HPDE6-E6E7 (cell line): ENCODE results near the gene RAD51B.

Experiments used
- DNase-seq: peaks from one replicate; pipeline ENCODE4 v3.0.0; 2011; ENCODE audit warnings: missing footprints; ENCODE audit errors: extremely low spot score

RAD51B gene

DNA sequence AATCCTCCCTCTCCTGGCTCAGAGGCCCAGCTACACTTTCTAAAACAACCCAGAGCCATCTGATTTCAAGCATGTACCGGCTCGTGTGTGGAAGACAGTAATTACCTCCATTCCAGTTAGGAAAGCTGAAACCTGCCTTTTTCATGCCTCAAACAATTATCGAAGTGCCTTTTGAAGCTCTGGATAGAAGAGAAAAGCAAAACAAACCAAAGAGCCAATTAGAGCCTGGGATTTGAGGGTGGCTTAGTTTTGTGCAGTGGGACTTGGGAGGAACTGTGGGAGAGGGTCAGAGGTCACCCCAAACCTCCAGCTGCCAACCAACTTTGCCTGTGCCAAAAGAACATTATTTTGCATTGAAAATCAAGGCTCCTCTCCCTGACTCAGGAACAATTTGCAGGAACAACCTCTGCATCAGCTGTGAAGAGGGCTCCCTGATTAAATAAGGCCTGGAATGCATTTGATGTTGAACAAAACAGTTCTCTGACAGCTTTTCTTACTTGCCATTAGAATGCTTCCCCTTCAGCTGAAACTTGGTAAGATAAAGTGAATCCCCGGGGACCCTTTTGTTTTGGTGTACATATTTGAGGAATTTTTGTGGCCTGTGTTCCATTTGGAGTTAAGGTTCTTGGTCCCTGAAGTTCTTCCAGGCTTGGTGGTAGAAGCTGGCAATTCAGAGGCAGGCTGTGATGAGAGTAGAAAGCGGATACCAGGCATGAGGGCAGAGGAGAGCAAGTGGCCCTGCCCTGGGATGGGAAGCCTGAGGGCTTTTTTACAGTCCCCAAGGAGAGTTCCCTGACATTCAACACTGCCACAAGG is 703.1 kb downstream of the RAD51B start:
- no peak for DNase-seq

GRCh38 chr14:68523326-68523610 is 703.7 kb downstream of the RAD51B start:
- no peak for DNase-seq

GRCh38 chr14:68523989-68524725 is 704.6 kb downstream of the RAD51B start:
- no peak for DNase-seq

GRCh38 chr14:68525516-68525915 is 705.9 kb downstream of the RAD51B start:
- no peak for DNase-seq

DNA sequence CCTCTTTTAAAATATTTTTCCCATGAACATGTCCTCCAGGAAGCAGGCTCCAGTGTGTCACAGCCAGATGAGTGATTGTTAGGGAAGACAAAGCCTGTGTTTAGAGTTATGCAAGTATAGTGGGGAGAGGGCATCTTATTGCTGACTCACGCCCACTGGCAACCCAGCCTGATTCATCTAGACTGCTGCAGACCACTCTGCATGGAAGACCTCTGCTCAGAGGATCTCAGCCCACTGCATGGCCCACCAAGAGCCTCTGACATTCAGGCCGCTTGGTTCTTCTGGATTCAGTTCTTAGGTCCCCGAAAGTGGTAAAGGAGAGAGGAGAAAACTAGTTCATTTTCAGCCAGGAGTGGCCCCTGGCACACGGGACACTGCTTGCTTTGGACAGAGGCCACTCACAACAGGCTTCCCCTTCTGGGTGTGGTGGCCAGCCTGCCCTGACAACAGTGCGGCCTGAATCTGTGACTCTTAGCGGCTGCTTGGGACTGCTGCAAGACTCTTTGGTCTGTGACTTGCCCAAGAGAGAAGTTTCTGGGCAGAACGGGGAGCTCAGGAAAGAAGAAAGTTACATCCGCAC is 707.0 kb downstream of the RAD51B start:
- DNase-seq = no peak

- no peak for DNase-seq
Observed at GRCh38 chr14:68527329-68527851, 707.8 kb downstream of the RAD51B start.

DNA sequence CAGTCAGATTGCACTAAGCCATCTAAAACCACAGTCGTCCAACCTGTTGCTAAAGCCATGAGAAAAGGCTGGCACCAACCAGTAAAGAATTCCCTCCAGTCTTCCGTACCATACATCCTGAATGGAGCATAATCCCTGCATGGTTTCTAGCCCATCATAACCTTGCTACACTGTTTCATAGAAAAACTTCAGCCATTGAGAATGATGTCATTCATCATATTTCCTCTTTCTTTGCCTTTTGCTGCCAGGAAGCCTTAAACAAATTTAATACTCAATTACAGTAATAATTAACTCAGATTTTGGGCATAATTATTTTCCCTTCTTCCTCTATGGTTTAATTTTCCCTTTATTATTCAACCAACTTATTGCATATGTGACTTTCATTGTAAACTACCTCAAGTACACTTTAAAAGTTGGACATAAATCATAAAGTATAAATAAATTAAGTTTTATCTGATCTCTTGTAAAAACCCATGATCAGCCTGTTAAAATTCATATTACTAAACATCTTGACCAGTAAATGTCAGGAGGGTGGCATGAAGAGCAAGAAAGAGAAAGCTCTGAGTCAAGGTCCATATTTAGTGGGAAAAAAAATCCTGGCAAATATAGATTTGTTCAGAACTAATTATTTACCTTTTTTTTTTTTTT is 708.6 kb downstream of the RAD51B start:
- DNase-seq = no peak

DNA sequence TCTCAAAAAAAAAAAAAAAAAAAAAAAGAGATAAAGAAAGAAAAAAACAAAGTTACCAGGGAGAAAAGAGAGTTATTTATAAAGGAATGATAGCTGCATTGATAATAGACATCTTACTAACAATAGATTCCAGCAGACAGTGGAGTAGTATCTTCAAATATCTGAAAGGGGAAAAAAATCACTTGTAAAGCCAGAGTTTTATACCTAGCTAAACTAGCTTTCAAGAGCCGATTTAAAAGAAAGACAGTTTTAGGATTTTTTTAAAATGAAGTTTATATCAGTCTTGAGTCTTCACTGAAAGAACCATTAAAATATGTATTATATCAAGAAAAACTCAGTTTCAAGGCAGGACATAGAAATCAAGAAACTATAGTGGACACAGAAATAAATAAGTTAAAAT is 710.9 kb downstream of the RAD51B start:
- no peak for DNase-seq

DNA sequence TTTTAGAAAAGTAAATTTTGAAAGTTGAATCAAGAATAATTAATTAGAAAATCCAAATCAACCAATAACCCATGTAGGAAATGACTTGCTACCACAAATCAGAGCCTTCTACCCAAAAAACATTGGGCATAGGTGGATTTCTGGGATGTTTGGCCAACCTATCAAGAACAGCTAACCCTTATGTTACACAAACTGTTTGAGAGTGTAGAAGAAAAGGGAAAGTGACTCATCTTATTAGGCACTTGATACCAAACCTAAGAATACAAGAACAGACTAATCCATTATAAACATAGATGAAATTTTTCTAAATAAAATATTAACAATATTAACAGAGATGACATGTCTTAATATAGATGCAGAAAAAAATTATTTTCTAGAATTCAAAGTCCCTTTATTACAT is 712.9 kb downstream of the RAD51B start:
- DNase-seq = no peak

DNA sequence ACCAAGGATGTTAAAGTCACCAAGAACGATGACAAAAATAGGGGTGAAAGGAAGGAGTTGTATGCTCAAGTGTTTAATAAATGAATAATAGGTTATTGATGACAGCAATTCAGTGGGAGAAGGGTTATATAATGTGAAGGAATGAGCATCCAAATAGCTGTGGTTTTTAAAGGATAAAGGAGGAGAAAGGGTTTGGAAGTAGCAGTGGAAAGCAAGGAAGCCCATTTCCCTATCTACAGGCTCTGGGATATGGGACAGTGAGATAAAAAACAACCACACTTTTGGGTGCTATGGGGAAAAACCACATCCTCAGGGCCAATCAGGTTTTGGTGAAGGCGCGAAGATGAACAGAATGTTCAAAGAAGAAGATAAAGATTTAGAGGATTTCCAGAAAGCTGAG is 714.7 kb downstream of the RAD51B start:
- no peak for DNase-seq

DNA sequence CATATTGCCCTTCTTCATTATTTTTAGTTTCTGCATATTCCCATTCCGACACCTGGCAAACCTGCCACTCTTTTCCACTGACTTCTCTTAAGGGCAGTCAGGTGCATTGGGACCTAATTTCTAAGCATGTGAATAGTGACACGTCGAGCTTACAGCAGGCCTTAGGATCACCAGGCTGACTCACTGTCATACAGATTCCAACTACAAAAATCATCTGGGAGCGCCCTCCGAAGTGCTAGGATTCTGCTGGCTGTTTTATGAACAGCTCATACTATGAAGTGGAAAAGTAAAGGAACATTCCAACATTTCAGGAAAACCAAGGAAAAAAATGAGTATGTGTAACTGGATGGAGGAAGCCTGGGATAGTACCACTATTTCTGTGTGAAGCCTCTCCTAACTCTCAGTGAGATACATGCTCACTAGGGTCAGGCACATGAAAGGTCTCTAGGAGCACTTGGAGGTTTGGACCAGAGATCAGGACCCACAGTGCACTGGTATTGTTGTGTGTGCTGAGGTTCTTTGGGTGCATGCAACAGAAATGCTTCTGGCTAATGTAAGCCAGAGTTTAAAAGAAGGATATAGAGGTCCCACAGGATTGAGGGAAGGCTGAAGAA is 715.9 kb downstream of the RAD51B start:
- peak; percentile 43 for DNase-seq

DNA sequence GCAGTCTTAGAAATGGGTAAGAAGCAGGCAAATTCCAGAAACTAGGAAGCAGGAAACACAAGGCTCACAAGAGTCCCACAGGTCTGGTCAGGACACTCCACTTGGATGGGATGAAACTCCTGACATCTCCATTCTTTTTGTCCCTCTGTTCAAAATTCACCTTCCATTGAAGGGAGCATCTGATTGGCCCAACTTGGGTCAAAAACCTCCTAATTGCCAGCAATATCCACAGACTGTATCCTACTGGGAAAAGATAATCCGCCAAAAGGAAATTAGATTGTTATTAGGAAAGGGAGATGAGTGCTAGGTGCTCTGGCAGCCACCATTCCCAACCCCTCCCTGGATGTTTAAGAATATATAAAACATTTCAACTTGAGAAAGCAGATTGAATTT is 716.4 kb downstream of the RAD51B start:
- no peak for DNase-seq

DNA sequence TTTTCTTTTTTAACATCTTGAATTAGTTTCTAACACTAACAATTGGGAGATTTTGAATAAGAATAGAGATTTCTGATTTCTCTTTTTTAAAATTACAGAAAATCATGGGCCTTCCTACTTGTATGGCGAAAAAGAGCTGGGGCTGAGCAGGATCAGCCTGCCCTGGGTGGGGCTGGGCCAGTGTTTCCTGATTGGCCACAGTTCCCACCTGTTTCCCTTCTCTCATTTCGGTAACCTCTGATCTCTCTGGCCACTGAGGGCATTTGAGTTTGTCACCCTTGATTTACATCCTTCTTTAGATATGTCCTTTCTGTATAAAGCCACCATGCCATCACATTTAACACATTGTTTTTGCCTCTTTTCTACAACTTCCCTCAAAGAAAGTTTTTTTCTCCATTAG is 719.1 kb downstream of the RAD51B start:
- no peak for DNase-seq

DNA sequence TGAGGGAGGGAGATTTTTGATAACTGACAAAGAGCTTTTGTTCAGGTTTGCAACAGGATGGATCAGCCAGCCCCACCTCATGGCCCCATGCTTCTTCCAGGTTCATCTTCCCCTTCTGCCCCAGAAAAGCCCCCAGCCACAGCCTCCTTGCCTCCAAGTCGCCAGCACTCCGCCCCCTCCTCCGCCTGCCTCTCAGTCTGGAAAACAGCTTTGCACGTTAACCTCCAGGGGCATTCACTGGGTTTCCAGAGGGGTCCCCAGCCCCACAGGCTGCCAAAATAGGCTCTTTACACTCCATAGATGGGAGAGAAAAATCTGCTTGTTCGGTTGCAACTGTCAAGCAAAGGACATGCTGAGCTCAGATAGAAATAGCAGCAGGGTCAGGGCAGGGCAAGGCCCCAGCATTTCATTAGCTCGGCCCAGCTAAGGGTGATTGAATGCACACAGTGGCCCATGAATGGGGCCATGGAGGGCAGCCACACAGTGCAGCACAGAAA is 719.7 kb downstream of the RAD51B start:
- no peak for DNase-seq

- no peak for DNase-seq
Observed at GRCh38 chr14:68539789-68540188, 720.2 kb downstream of the RAD51B start.

DNA sequence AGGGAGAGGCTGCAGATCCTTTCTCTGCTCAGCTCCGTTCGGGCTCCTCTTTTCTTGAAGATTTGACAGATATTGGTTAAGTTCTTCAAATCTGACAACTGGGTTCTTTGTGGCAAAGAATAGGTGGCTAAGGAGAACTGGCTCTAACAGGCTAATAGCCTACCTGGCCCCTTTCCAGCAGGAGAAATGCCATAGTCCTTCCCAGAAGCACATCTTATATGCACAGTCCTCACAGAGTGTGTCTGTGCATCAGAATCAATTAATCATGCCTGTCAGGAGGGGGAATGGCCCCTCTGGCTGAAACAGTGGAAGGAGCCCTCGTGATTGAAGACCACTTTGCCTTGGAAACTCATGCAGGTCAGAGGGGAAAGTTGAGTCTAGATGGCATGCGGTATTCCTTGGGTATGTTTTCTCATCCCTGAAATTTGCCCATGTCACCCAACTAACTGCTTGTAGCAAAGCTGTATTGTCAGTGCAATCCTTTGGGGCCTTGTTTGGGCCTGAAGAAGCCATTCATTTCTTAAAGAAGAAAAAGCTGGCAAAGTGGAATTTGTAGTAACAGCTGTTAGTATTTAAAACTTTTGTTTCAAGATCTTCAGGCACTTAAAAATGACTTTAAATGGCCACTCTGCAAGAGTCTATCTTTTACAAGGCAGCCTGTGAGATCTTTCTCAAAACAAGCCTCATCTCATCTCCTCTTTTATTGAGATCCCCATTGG is 721.8 kb downstream of the RAD51B start:
- DNase-seq = no peak

DNA sequence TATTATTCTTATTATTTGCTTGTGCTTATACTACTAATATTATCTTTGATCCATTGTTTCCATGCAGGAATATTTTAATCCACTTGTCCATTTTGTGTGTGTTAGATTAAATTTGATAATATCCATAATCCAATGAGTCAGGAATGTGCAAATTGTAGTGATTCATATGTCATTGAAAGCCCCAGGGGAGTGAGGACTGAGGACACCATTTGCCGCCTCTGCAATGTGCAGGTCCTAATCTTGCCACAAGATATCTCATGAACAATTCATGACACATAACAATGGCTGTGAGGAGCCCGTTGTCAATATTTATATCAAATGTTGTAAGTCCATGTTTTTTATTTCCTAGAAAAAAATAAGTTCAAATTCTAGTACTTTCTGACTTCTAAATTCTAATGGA is 722.8 kb downstream of the RAD51B start:
- no peak for DNase-seq

DNA sequence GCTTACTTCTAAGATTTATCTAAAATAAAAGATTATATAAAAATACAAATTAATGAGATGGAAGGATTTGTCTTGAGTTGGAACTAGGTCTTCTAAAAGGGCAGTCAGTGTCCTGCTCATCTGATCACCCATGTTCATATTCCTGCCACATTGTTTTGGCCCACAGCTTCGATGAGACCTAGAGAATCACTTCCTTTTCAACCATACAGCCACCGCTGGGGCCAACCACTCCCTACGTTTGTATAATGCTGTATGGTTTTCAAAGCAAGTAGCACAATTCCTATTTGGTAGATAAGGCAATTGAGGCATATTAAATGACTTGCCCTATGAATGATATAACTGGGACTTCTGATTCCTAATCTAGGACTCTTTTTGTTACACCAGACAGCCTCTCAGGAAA is 723.9 kb downstream of the RAD51B start:
- no peak for DNase-seq

- DNase-seq = no peak
Observed at GRCh38 chr14:68544081-68544892, 724.7 kb downstream of the RAD51B start.

DNA sequence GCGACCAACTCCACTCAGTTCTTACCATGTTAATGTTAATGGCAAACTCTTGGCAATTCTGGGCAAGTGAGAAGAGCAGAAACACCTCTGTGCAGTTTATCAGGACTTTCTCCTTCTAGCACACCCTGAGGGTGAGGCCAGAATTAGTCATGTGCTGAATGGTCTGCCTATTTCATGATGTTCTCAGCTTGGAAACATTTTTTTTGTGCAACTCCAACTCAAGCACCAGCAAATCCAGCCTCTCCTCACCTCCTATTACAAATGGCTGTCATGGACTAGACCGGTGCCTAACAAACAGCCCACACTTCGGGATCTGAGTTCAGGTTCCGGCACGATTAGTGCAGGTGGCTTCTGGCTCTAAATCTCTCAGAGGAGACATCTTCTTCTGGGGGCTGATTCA is 727.3 kb downstream of the RAD51B start:
- DNase-seq = peak; percentile 76
